Stimulated activated naive CD8-positive, alpha-beta T cell treated with anti-CD3 and anti-CD28 coated beads, Interleukin-15, amount 100 ng/mL, for 72 hours (primary cell): Measurements from ENCODE around the gene LSM3.

Experiments used
- ATAC-seq: fragments of 150-1000 bp; cut with Tn5 transposase; 2 replicates; pipeline ENCODE4 v1.10.0; 2021; ENCODE audit warnings: mild to moderate bottlenecking, moderate library complexity
- DNase-seq, 2 donors: peaks; one replicate each; pipeline ENCODE4 v3.0.0; 2021 to 2022
- H3K27ac Mint-ChIP-seq, 2 donors: one replicate each; pipeline ENCODE4 v1.8.0; 2022; ENCODE audit warnings: mild to moderate bottlenecking in 2 of 2, mixed read lengths in 2 of 2, moderate library complexity in 2 of 2
- H3K27me3 Mint-ChIP-seq: one replicate; pipeline ENCODE4 v1.8.0; 2022; ENCODE audit warnings: mixed read lengths
- H3K4me1 Mint-ChIP-seq: one replicate; pipeline ENCODE4 v1.8.0; 2022; ENCODE audit warnings: mild to moderate bottlenecking, mixed read lengths
- H3K4me3 Mint-ChIP-seq, 2 donors: one replicate each; pipeline ENCODE4 v1.8.0; 2022; ENCODE audit warnings: mild to moderate bottlenecking in 2 of 2, mixed read lengths in 2 of 2, moderate library complexity in 1 of 2
- H3K9me3 Mint-ChIP-seq, 2 donors: one replicate each; pipeline ENCODE4 v1.8.0; 2022; ENCODE audit warnings: mixed read lengths in 2 of 2

LSM3 gene

GRCh38 chr3:14150078-14150477 is 28.5 kb upstream of the LSM3 start:
- peaks cover 12% of the 10 kb centered on the region for H3K4me1 Mint-ChIP-seq
- DNase-seq (no peak), ATAC-seq (no peak)
- no peak overlapping the region for H3K27ac Mint-ChIP-seq
- H3K27me3 Mint-ChIP-seq, result no peaks in the 10 kb centered on the region
- H3K9me3 Mint-ChIP-seq, result no peaks in the 10 kb centered on the region
- no peak overlapping the region for H3K4me3 Mint-ChIP-seq

GRCh38 chr3:14150491-14151230 is 28.0 kb upstream of the LSM3 start:
- peaks cover 7% of the 10 kb centered on the region for H3K4me1 Mint-ChIP-seq
- H3K9me3 Mint-ChIP-seq, result no peaks in the 10 kb centered on the region
- peak overlapping the region; percentile 2 to 79 for H3K27ac Mint-ChIP-seq
- ATAC-seq (no peak), DNase-seq (no peak)
- H3K4me3 Mint-ChIP-seq, result no peak overlapping the region
- no peaks in the 10 kb centered on the region for H3K27me3 Mint-ChIP-seq

- DNase-seq (no peak), ATAC-seq (no peak)
- no peaks in the 10 kb centered on the region for H3K9me3 Mint-ChIP-seq
- H3K4me1 Mint-ChIP-seq, result peaks cover 7% of the 10 kb centered on the region
- H3K4me3 Mint-ChIP-seq, result no peak overlapping the region
- no peaks in the 10 kb centered on the region for H3K27me3 Mint-ChIP-seq
- no peak overlapping the region for H3K27ac Mint-ChIP-seq
Measured at GRCh38 chr3:14151471-14152083, 27.0 kb upstream of the LSM3 start.

- ATAC-seq (peak; percentile 54), DNase-seq (no peak)
- Mint-ChIP-seq H3K9me3 (no peaks in the 10 kb centered on the region), H3K27me3 (no peaks in the 10 kb centered on the region), H3K4me1 (peaks cover 7% of the 10 kb centered on the region), H3K4me3 (no peak overlapping the region), H3K27ac (peak overlapping the region in 1 of 2 donors; percentile 38)
Measured at GRCh38 chr3:14152233-14152962, 26.2 kb upstream of the LSM3 start.

GRCh38 chr3:14152963-14153355 is 25.7 kb upstream of the LSM3 start:
- no peak for DNase-seq
- ATAC-seq, result no peak
- Mint-ChIP-seq H3K27ac (peak overlapping the region in 1 of 2 donors; percentile 38), H3K4me1 (peaks cover 7% of the 10 kb centered on the region), H3K27me3 (no peaks in the 10 kb centered on the region), H3K9me3 (no peaks in the 10 kb centered on the region), H3K4me3 (no peak overlapping the region)

GRCh38 chr3:14153663-14154062 is 25.0 kb upstream of the LSM3 start:
- Mint-ChIP-seq H3K4me3 (no peak overlapping the region), H3K27me3 (no peaks in the 10 kb centered on the region), H3K27ac (no peak overlapping the region), H3K4me1 (peaks cover 7% of the 10 kb centered on the region), H3K9me3 (no peaks in the 10 kb centered on the region)
- ATAC-seq, result no peak
- DNase-seq, result no peak

GRCh38 chr3:14154276-14154675 is 24.3 kb upstream of the LSM3 start:
- no peak overlapping the region for H3K4me3 Mint-ChIP-seq
- no peak overlapping the region for H3K27ac Mint-ChIP-seq
- H3K4me1 Mint-ChIP-seq, result peaks cover 7% of the 10 kb centered on the region
- ATAC-seq (no peak), DNase-seq (no peak)
- no peaks in the 10 kb centered on the region for H3K27me3 Mint-ChIP-seq
- H3K9me3 Mint-ChIP-seq, result no peaks in the 10 kb centered on the region

GRCh38 chr3:14154895-14155440 is 23.6 kb upstream of the LSM3 start:
- Mint-ChIP-seq H3K27me3 (no peaks in the 10 kb centered on the region), H3K9me3 (no peaks in the 10 kb centered on the region), H3K4me3 (no peak overlapping the region), H3K27ac (peak overlapping the region in 1 of 2 donors; percentile 77), H3K4me1 (peaks cover 7% of the 10 kb centered on the region)
- ATAC-seq (no peak), DNase-seq (no peak)

- Mint-ChIP-seq H3K9me3 (no peaks in the 10 kb centered on the region), H3K27me3 (no peaks in the 10 kb centered on the region), H3K4me1 (peaks cover 7% of the 10 kb centered on the region), H3K27ac (no peak overlapping the region), H3K4me3 (no peak overlapping the region)
- no peak for DNase-seq
- ATAC-seq, result no peak
Measured at GRCh38 chr3:14156201-14156600, 22.4 kb upstream of the LSM3 start.

- no peak for DNase-seq
- H3K4me3 Mint-ChIP-seq, result no peak overlapping the region
- peaks cover 5 to 6% of the 10 kb centered on the region in 2 donors for H3K9me3 Mint-ChIP-seq
- H3K27ac Mint-ChIP-seq, result no peak overlapping the region
- H3K4me1 Mint-ChIP-seq, result peaks cover 7% of the 10 kb centered on the region
- no peak for ATAC-seq
- no peaks in the 10 kb centered on the region for H3K27me3 Mint-ChIP-seq
Measured at GRCh38 chr3:14156843-14157561, 21.6 kb upstream of the LSM3 start.

- H3K27ac Mint-ChIP-seq, result peak overlapping the region in 1 of 2 donors; percentile 64
- no peaks in the 10 kb centered on the region for H3K27me3 Mint-ChIP-seq
- DNase-seq (no peak), ATAC-seq (no peak)
- H3K9me3 Mint-ChIP-seq, result peaks cover 11 to 14% of the 10 kb centered on the region in 2 donors
- H3K4me1 Mint-ChIP-seq, result peaks cover 7% of the 10 kb centered on the region
- H3K4me3 Mint-ChIP-seq, result no peak overlapping the region
Measured at GRCh38 chr3:14157951-14158350, 20.7 kb upstream of the LSM3 start.

GRCh38 chr3:14158370-14158769 is 20.2 kb upstream of the LSM3 start:
- peaks cover 7% of the 10 kb centered on the region for H3K4me1 Mint-ChIP-seq

GRCh38 chr3:14159426-14159825 is 19.2 kb upstream of the LSM3 start:
- Mint-ChIP-seq H3K4me3 (no peak overlapping the region), H3K27me3 (no peaks in the 10 kb centered on the region), H3K4me1 (peaks cover 7% of the 10 kb centered on the region), H3K27ac (no peak overlapping the region), H3K9me3 (peaks cover 11 to 14% of the 10 kb centered on the region in 2 donors)
- no peak for DNase-seq
- no peak for ATAC-seq

More at GRCh38 chr3:14158370-14158769, 20.2 kb upstream of the LSM3 start:
- Mint-ChIP-seq H3K4me3 (no peak overlapping the region), H3K27me3 (no peaks in the 10 kb centered on the region), H3K27ac (peak overlapping the region in 1 of 2 donors; percentile 64), H3K9me3 (peaks cover 11 to 14% of the 10 kb centered on the region in 2 donors)
- DNase-seq (no peak), ATAC-seq (no peak)

- ATAC-seq (no peak), DNase-seq (no peak)
- Mint-ChIP-seq H3K9me3 (peaks cover 11 to 14% of the 10 kb centered on the region in 2 donors), H3K27ac (no peak overlapping the region), H3K4me1 (peaks cover under 1% of the 10 kb centered on the region), H3K27me3 (no peaks in the 10 kb centered on the region), H3K4me3 (no peak overlapping the region)
Measured at GRCh38 chr3:14161282-14161681, 17.3 kb upstream of the LSM3 start.

- Mint-ChIP-seq H3K27me3 (no peaks in the 10 kb centered on the region), H3K9me3 (peaks cover 11 to 14% of the 10 kb centered on the region in 2 donors), H3K4me1 (no peaks in the 10 kb centered on the region), H3K27ac (no peak overlapping the region), H3K4me3 (no peak overlapping the region)
- ATAC-seq (no peak), DNase-seq (no peak)
Measured at GRCh38 chr3:14162178-14162577, 16.4 kb upstream of the LSM3 start.
